HG03097 (cell line): Measurements from ENCODE around the gene TET2.
"Not testable (repeated sequence)": the region's sequence is repeated elsewhere in the genome, so short reads cannot be mapped to it uniquely, and the experiment has no call there.

Experiments used
- ATAC-seq: cut with Tn5 transposase; IDR thresholded peaks from one replicate; pipeline ENCODE4 v1.9.1; 2021; ENCODE audit not compliant: unreplicated experiment, low FRiP score

The TET2 gene

GRCh38 chr4:105280338-105281123, 133.9 kb downstream of the TET2 start:
- no peak for ATAC-seq

- ATAC-seq: no peak
These were observed 134.4 kb downstream of the TET2 start for GRCh38 chr4:105281124-105281415.

- no peak for ATAC-seq
These were observed 135.8 kb downstream of the TET2 start for GRCh38 chr4:105282489-105282888.

- no peak for ATAC-seq
These were observed 136.8 kb downstream of the TET2 start for GRCh38 chr4:105283501-105283900.

GRCh38 chr4:105288121-105288520, 141.4 kb downstream of the TET2 start:
- no peak for ATAC-seq

GRCh38 chr4:105291925-105292324, 145.2 kb downstream of the TET2 start:
- ATAC-seq: no peak

- ATAC-seq: no peak
These were observed 146.7 kb downstream of the TET2 start for GRCh38 chr4:105293360-105293759.

- no peak for ATAC-seq
These were observed 150.0 kb downstream of the TET2 start for GRCh38 chr4:105296672-105297071.

- not testable (repeated sequence) for ATAC-seq
These were observed 152.4 kb downstream of the TET2 start for GRCh38 chr4:105299027-105299426.

- no peak for ATAC-seq
These were observed 157.4 kb downstream of the TET2 start for GRCh38 chr4:105304085-105304484.

GRCh38 chr4:105305019-105305836, 158.6 kb downstream of the TET2 start:
- ATAC-seq: no peak

GRCh38 chr4:105306158-105306781, 159.6 kb downstream of the TET2 start:
- peak; percentile 95 for ATAC-seq

- ATAC-seq: no peak
These were observed 160.1 kb downstream of the TET2 start for GRCh38 chr4:105306820-105307219.

GRCh38 chr4:105318486-105318885, 171.8 kb downstream of the TET2 start:
- ATAC-seq: no peak

- ATAC-seq: no peak
These were observed 180.5 kb downstream of the TET2 start for GRCh38 chr4:105327222-105327621.

GRCh38 chr4:105327956-105328355, 181.3 kb downstream of the TET2 start:
- ATAC-seq: no peak

- no peak for ATAC-seq
These were observed 182.4 kb downstream of the TET2 start for GRCh38 chr4:105329081-105329480.
